Ascending aorta (tissue), 2 donors: Measurements from ENCODE around the gene ARAP3. TPM values are rescaled to one million over a fixed set of nuclear protein-coding genes. Genes with fewer than 3 reads are reported as not detected.

Experiments used
- DNase-seq, 2 donors: peaks; one replicate each; pipeline ENCODE4 v3.0.0-alpha.2; 2019; ENCODE audit warnings: low spot score in 2 of 2
- H3K27ac ChIP-seq, 2 donors: fragments of 200-600 bp; sonication (generic); one replicate each; pipeline ENCODE4 v1.5.1; 2016 to 2017; ENCODE audit warnings: mild to moderate bottlenecking in 1 of 2
- H3K27me3 ChIP-seq: fragments of 200-600 bp; sonication (generic); one replicate; pipeline ENCODE4 v1.5.1; 2017
- H3K36me3 ChIP-seq, 2 donors: fragments of 200-600 bp; sonication (generic); one replicate each; pipeline ENCODE4 v1.5.1; 2016
- H3K4me1 ChIP-seq, 2 donors: fragments of 200-600 bp; sonication (generic); one replicate each; pipeline ENCODE4 v1.5.1; 2016 to 2017; ENCODE audit warnings: mild to moderate bottlenecking in 1 of 2
- H3K4me3 ChIP-seq, 2 donors: fragments of 200-600 bp; sonication (generic); one replicate each; pipeline ENCODE4 v1.5.1; 2016 to 2017; ENCODE audit warnings: mild to moderate bottlenecking in 1 of 2
- H3K9me3 ChIP-seq, 2 donors: fragments of 200-600 bp; sonication (generic); one replicate each; pipeline ENCODE4 v1.5.1; 2016
- CTCF ChIP-seq, 3 experiments: fragments of 200-600 bp in 2 of 3; fragments of 450-650 bp in 1 of 3; sonication (generic) in 2 of 3; IDR thresholded peaks; one replicate each; pipeline ENCODE4 v1.5.1; 2016 to 2019; ENCODE audit warnings: antibody characterized with exemption in 3 of 3, mild to moderate bottlenecking in 1 of 3, moderate library complexity in 1 of 3
- intact Hi-C: fragments of 100-400 bp; cut with DNase I; formaldehyde crosslinking; loops from one replicate; pipeline ENCODE4 v1.15.1; 2023
- total RNA-seq: library from RNA; depleted of rRNA; stranded (reverse); fragments of >200 nt; gene quantifications from one replicate; pipeline ENCODE4 v1.1.0, GENCODE V29; 2016

The ARAP3 gene
- total RNA-seq, 1 donor from 2014 or later, result 55.5 TPM

- H3K27me3 ChIP-seq, result no peaks in the 10 kb centered on the region
- no peaks in the 10 kb centered on the region for H3K9me3 ChIP-seq
- peak within 1 kb of the TSS; percentile 52 to 67 for H3K27ac ChIP-seq
- H3K4me3 ChIP-seq, result peak within 1 kb of the TSS; percentile 81 to 82
- H3K4me1 ChIP-seq, result peaks cover 10 to 22% of the 10 kb centered on the region in 2 donors
- TF ChIP-seq CTCF (IDR thresholded peaks at IDR 0.05), result no peak
- peak; percentile 70 to 95 for DNase-seq
- peaks cover 0 to 6% of the 10 kb centered on the region in 2 donors for H3K36me3 ChIP-seq
- intact Hi-C loops, result loop anchor here (2.0 to 5.0 kb wide), 3 partner anchors 14 to 44 kb away; partner anchors contain the start of genes DIAPH1 and FCHSD1
Measured at GRCh38 chr5:141636413-141637122, 45.5 kb downstream of the ARAP3 start, which contains the start of the genes HDAC3 and RELL2. Gene HDAC3, minus strand, starts transcription at chr5:141636849. Its CDS starts 59 bp downstream, at chr5:141636790. Gene RELL2, plus strand, starts transcription at chr5:141636997. Its CDS starts 1,229 bp downstream, at chr5:141638226.

GRCh38 chr5:141636106-141636412, 46.0 kb downstream of the ARAP3 start:
- DNase-seq, result no peak
- intact Hi-C loops, result loop anchor here (2.0 to 5.0 kb wide), 3 partner anchors 15 to 44 kb away; partner anchors contain the start of genes DIAPH1 and FCHSD1
- Histone ChIP-seq H3K4me3 (peak overlapping the region; percentile 81 to 82), H3K27ac (peak overlapping the region; percentile 52 to 67), H3K4me1 (peaks cover 10 to 22% of the 10 kb centered on the region in 2 donors), H3K36me3 (peaks cover 0 to 2% of the 10 kb centered on the region in 2 donors), H3K9me3 (no peaks in the 10 kb centered on the region), H3K27me3 (no peaks in the 10 kb centered on the region)
- TF ChIP-seq CTCF (IDR thresholded peaks at IDR 0.05), result no peak

GRCh38 chr5:141635646-141636045, 46.4 kb downstream of the ARAP3 start:
- Histone ChIP-seq H3K4me1 (peaks cover 10 to 22% of the 10 kb centered on the region in 2 donors), H3K27ac (no peak overlapping the region), H3K36me3 (no peaks in the 10 kb centered on the region), H3K9me3 (no peaks in the 10 kb centered on the region), H3K27me3 (no peaks in the 10 kb centered on the region), H3K4me3 (peak overlapping the region; percentile 81 to 82)
- peak in 1 of 2 donors; percentile 25 for DNase-seq
- TF ChIP-seq CTCF (IDR thresholded peaks at IDR 0.05), result no peak
- intact Hi-C loops, result loop anchor here (2.0 to 5.0 kb wide), 3 partner anchors 15 to 43 kb away; partner anchors contain the start of genes DIAPH1 and FCHSD1

- Histone ChIP-seq H3K27me3 (no peaks in the 10 kb centered on the region), H3K4me1 (peaks cover 10 to 22% of the 10 kb centered on the region in 2 donors), H3K9me3 (no peaks in the 10 kb centered on the region), H3K4me3 (peak overlapping the region in 1 of 2 donors; percentile 82), H3K36me3 (peaks cover under 1 to 1% of the 10 kb centered on the region in 2 donors), H3K27ac (no peak overlapping the region)
- no peak for TF ChIP-seq CTCF (IDR thresholded peaks at IDR 0.05)
- intact Hi-C loops, result loop anchor here (5.0 kb wide), 1 partner anchor 42 kb away; no protein-coding TSS in a partner anchor
- DNase-seq, result peak in 1 of 2 donors; percentile 56
Measured at GRCh38 chr5:141634720-141635119, 47.3 kb downstream of the ARAP3 start.

- Histone ChIP-seq H3K27me3 (no peaks in the 10 kb centered on the region), H3K4me1 (peaks cover 10 to 22% of the 10 kb centered on the region in 2 donors), H3K36me3 (peaks cover 6 to 8% of the 10 kb centered on the region in 2 donors), H3K9me3 (no peaks in the 10 kb centered on the region), H3K27ac (no peak overlapping the region), H3K4me3 (no peak overlapping the region)
- intact Hi-C loops, result no loop called here
- TF ChIP-seq CTCF (IDR thresholded peaks at IDR 0.05), result no peak
- peak in 1 of 2 donors; percentile 25 for DNase-seq
Measured at GRCh38 chr5:141633871-141634561, 48.0 kb downstream of the ARAP3 start.
